AG04450 (cell line): ENCODE measurements around the gene KCTD21. TPM values are rescaled to one million over a fixed set of nuclear protein-coding genes. Genes with fewer than 3 reads are reported as not detected.
A peak's percentile ranks its signal among the peaks of the same experiment; 100 is the strongest.

Experiments used
- CTCF ChIA-PET: fragments of 300-600, 350-600 bp; formaldehyde crosslinking; extraction: SDS; loops from one replicate; lab custom pipeline; 2022; ENCODE audit warnings: antibody characterized with exemption, inconsistent platforms; lab: Charles Lee
- POLR2A ChIA-PET: fragments of 350-600 bp; formaldehyde crosslinking; extraction: SDS; loops from one replicate; lab custom pipeline; 2021; ENCODE audit warnings: antibody characterized with exemption, inconsistent platforms; lab: Yijun Ruan, JAX
- DNase-seq: peaks from one replicate; pipeline ENCODE4 v3.0.0-alpha.2; 2011; ENCODE audit warnings: low read depth, low spot score
- H3K27ac ChIP-seq: one replicate; pipeline ENCODE4 v1.5.1; 2012; ENCODE audit warnings: low read depth, low read length, control low read depth
- H3K27me3 ChIP-seq: one replicate; pipeline ENCODE4 v1.6.0; 2012; ENCODE audit warnings: low read length; ENCODE audit not compliant: control insufficient read depth, insufficient read depth
- H3K4me3 ChIP-seq: 2 replicates; pipeline ENCODE4 v1.5.1; 2011; ENCODE audit warnings: mild to moderate bottlenecking, low read depth, low read length, control low read depth
- H3K9me3 ChIP-seq: 2 replicates; pipeline ENCODE4 v1.5.1; 2012; ENCODE audit warnings: low read length; ENCODE audit not compliant: control insufficient read depth, insufficient read depth
- CTCF ChIP-seq: IDR thresholded peaks from 2 replicates; pipeline ENCODE4 v1.5.1; 2011; ENCODE audit warnings: low read depth, low read length, control low read depth, inconsistent platforms
- polyA plus RNA-seq: library from polyadenylated mRNA; depleted of rRNA; stranded (reverse); fragments of >200 nt; gene quantifications from 2 replicates; pipeline ENCODE4 v1.2.3, GENCODE V29; 2011

KCTD21 gene
- polyA plus RNA-seq, 1 experiment = 18.4 TPM

GRCh38 chr11:78209478-78209877 lies 21.1 kb upstream of the KCTD21 start:
- ChIA-PET POLR2A (no interaction called here), CTCF (no interaction called here)

DNA sequence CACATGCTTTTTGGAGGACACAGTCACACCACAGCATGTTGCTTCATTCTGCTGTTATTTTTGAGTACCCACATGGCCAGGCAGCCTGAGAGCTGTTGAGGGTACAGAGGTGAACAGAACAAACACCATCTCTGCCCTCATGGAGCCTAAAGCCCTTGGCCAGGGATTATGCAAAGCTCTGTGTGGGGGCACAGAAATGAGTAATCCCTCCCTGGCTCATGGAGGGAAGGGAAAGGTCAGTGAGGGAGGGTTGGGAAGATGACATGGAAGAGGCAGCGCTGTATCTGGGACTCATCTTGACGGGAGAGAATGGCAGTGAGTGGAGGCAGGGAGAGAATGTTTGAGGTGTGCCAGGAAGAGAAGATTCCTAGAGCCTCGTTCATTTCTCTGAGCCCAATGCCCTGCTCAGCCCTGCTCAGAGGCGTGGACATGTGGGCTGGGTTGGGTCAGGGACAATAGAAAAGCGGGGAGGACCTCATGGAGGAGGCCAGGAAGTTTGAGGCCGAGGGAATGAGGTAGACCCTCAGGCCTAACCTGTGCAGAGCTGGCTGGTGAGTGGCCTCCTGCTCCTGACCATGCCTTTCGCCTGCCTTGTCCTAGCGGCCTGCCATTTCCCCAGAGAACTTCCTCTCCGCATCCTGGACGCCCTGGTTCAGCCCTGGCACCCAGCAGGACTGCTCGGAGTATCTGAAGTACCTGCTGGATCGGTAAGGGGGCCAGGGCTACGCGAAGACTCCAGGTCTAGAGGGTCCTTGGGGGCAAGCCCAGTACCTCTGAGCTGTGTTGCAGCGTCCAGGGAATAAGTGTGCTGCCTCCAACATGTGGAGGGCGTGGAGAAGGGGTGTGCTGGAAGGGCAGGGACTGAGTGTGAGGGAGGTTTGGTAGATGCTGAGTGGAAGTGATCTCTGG lies 20.1 kb upstream of the KCTD21 start:
- no peak for TF ChIP-seq CTCF
- Histone ChIP-seq H3K27ac (peak overlapping the region; percentile 31), H3K4me3 (no peak overlapping the region), H3K27me3 (no peaks in the 10 kb centered on the region), H3K9me3 (no peaks in the 10 kb centered on the region; the same call in 1 of the 2 replicates)
- ChIA-PET POLR2A (interaction anchor here (1.3 kb wide), 1 partner anchor 20 kb away, joined by 3 read pairs; the partner anchor contains the start of genes KCTD21 and USP35), CTCF (no interaction called here)
- no peak for DNase-seq

More at GRCh38 chr11:78209478-78209877, 21.1 kb upstream of the KCTD21 start:
- no peaks in the 10 kb centered on the region for H3K27me3 ChIP-seq
- H3K9me3 ChIP-seq = no peaks in the 10 kb centered on the region; the same call in 1 of the 2 replicates
- no peak overlapping the region for H3K27ac ChIP-seq
- TF ChIP-seq CTCF = no peak
- no peak for DNase-seq
- no peak overlapping the region for H3K4me3 ChIP-seq

DNA sequence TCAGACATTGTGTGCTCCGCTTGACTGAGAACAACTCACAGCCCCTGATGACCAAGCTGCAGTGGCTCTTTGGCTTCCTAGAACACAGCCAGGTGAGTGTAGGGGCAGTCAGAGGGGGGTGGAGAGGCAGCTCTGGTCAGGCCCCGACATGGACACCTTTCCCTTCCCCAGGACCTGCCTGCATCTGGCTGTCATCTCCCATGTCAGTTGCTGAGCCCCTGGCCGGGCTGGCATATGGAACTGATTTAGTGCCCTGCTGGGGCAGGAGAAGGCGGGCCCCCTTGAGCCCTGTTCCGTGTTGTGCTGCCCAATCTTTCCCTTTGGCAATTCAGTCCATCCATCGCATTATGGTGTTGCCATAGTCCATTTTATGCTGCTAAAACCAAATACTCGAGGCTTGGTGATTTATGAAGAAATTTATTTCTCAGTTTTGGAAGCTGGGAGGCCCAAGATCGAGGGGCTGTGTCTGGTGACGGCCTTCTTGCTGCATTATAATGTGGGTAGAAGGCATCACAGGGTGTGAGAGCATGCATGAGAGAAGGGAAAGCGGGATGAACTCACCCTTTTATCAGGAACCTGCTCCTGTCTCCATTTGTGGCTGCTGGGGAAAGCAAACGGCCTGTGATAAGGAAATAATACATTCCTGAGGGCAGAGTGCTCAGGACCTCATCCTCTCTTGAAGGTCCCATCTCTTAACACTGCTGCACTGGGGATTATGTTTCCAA lies 19.3 kb upstream of the KCTD21 start:
- ChIA-PET POLR2A (interaction anchor here (1.3 kb wide), 1 partner anchor 19 kb away, joined by 3 read pairs; the partner anchor contains the start of genes KCTD21 and USP35), CTCF (interaction anchor here (0.6 kb wide), 1 partner anchor 25 kb away, joined by 4 read pairs; no protein-coding TSS in a partner anchor)
- Histone ChIP-seq H3K27me3 (no peaks in the 10 kb centered on the region), H3K9me3 (no peaks in the 10 kb centered on the region; the same call in 1 of the 2 replicates), H3K27ac (peak overlapping the region; percentile 31), H3K4me3 (no peak overlapping the region)
- DNase-seq = no peak
- no peak for TF ChIP-seq CTCF

GRCh38 chr11:78205691-78206090 lies 17.3 kb upstream of the KCTD21 start:
- H3K4me3 ChIP-seq = no peak overlapping the region
- no peaks in the 10 kb centered on the region for H3K27me3 ChIP-seq
- no peak overlapping the region for H3K27ac ChIP-seq
- TF ChIP-seq CTCF = no peak
- ChIA-PET POLR2A (no interaction called here), CTCF (interaction anchor here (0.9 kb wide), 1 partner anchor 359 kb away, joined by 3 read pairs; no protein-coding TSS in a partner anchor)
- no peak for DNase-seq
- no peaks in the 10 kb centered on the region; the same call in 1 of the 2 replicates for H3K9me3 ChIP-seq
